CD14-positive monocyte (primary cell): Measurements from ENCODE around the gene ITGA2. TPM values are rescaled to one million over a fixed set of nuclear protein-coding genes. Genes with fewer than 3 reads are reported as not detected.

ENCODE experiments used
- DNase-seq, 3 donors: peaks; one replicate each; pipeline ENCODE4 v3.0.0-alpha.2; 2011 to 2022
- H2AFZ ChIP-seq: 2 replicates; pipeline ENCODE4 v1.6.0; 2012; ENCODE audit warnings: mild to moderate bottlenecking, low read depth, low read length, inconsistent platforms; ENCODE audit not compliant: insufficient read depth, poor library complexity, severe bottlenecking
- H3K27ac ChIP-seq, 2 donors: 1 replicate in 1 of 2; 2 replicates in 1 of 2; pipeline ENCODE4 v1.5.1; 2012 to 2013; ENCODE audit warnings: low read length in 2 of 2, control low read depth in 1 of 2, inconsistent platforms in 1 of 2, low read depth in 1 of 2, mild to moderate bottlenecking in 1 of 2
- H3K27me3 ChIP-seq, 2 donors: one replicate each; pipeline versions ENCODE4 v1.6.0 to v1.6.1; 2011 to 2013; ENCODE audit warnings: low read length in 2 of 2; ENCODE audit not compliant: control insufficient read depth in 2 of 2, insufficient read depth in 2 of 2
- H3K36me3 ChIP-seq, 2 donors: replicated peaks in 1 of 2; 1 replicate in 1 of 2; 2 replicates in 1 of 2; pipeline versions ENCODE4 v1.5.1 to v1.6.1; 2012 to 2013; ENCODE audit warnings: low read length in 2 of 2, control low read depth in 1 of 2, inconsistent platforms in 1 of 2, mild to moderate bottlenecking in 1 of 2; ENCODE audit not compliant: insufficient read depth in 2 of 2, control insufficient read depth in 1 of 2
- H3K4me1 ChIP-seq, 2 donors: 1 replicate in 1 of 2; 2 replicates in 1 of 2; pipeline versions ENCODE4 v1.5.1 to v1.6.1; 2012 to 2013; ENCODE audit warnings: low read length in 2 of 2, control low read depth in 1 of 2, inconsistent platforms in 1 of 2, mild to moderate bottlenecking in 1 of 2, moderate library complexity in 1 of 2; ENCODE audit not compliant: insufficient read depth in 2 of 2, control insufficient read depth in 1 of 2
- H3K4me2 ChIP-seq: replicated peaks from 2 replicates; pipeline ENCODE3; 2012; ENCODE audit warnings: low read length, moderate library complexity, mild to moderate bottlenecking; ENCODE audit not compliant: poor library complexity, severe bottlenecking; ENCODE audit errors: extremely low read depth
- H3K4me3 ChIP-seq, 3 experiments: fragments of 200-600 bp in 1 of 3; sonication (generic) in 1 of 3; replicated peaks in 1 of 3; 1 replicate in 2 of 3; 2 replicates in 1 of 3; pipeline ENCODE4 v1.5.1; 2011 to 2013; ENCODE audit warnings: low read length in 3 of 3, mild to moderate bottlenecking in 3 of 3, control low read depth in 2 of 3, low read depth in 2 of 3, inconsistent platforms in 1 of 3, moderate library complexity in 1 of 3
- H3K79me2 ChIP-seq: 2 replicates; pipeline ENCODE4 v1.6.0; 2012; ENCODE audit warnings: mild to moderate bottlenecking, control low read depth, inconsistent platforms, low read length, moderate library complexity; ENCODE audit not compliant: insufficient read depth
- H3K9ac ChIP-seq: 2 replicates; pipeline ENCODE4 v1.6.0; 2017; ENCODE audit warnings: low read length, mild to moderate bottlenecking; ENCODE audit not compliant: insufficient read depth, poor library complexity, severe bottlenecking
- H3K9me3 ChIP-seq, 2 donors: replicated peaks in 1 of 2; 1 replicate in 1 of 2; 2 replicates in 1 of 2; pipeline versions ENCODE4 v1.5.1 to v1.6.1; 2012 to 2013; ENCODE audit warnings: low read length in 2 of 2, control low read depth in 1 of 2; ENCODE audit not compliant: control insufficient read depth in 1 of 2, insufficient read depth in 1 of 2
- H4K20me1 ChIP-seq: 2 replicates; pipeline ENCODE4 v1.6.0; 2012; ENCODE audit warnings: mild to moderate bottlenecking, low read length, control low read depth, moderate library complexity; ENCODE audit not compliant: insufficient read depth
- H3K27ac Mint-ChIP-seq, 7 donors: one replicate each; pipeline ENCODE4 v1.8.0; 2020; ENCODE audit warnings: mild to moderate bottlenecking in 7 of 7, mixed read lengths in 7 of 7, moderate library complexity in 6 of 7, inconsistent platforms in 2 of 7
- H3K27me3 Mint-ChIP-seq, 3 donors: one replicate each; pipeline ENCODE4 v1.8.0; 2021 to 2022; ENCODE audit warnings: low read depth in 3 of 3, mild to moderate bottlenecking in 3 of 3, mixed read lengths in 3 of 3, moderate library complexity in 3 of 3, inconsistent platforms in 1 of 3
- H3K36me3 Mint-ChIP-seq, 2 donors: one replicate each; pipeline ENCODE4 v1.8.0; 2020; ENCODE audit warnings: mixed read lengths in 2 of 2, inconsistent platforms in 1 of 2, mild to moderate bottlenecking in 1 of 2
- H3K4me1 Mint-ChIP-seq: one replicate; pipeline ENCODE4 v1.8.0; 2020; ENCODE audit warnings: mild to moderate bottlenecking, mixed read lengths
- H3K4me3 Mint-ChIP-seq, 2 donors: one replicate each; pipeline ENCODE4 v1.8.0; 2020; ENCODE audit warnings: mild to moderate bottlenecking in 2 of 2, mixed read lengths in 2 of 2, moderate library complexity in 1 of 2
- H3K9me3 Mint-ChIP-seq, 7 donors: one replicate each; pipeline ENCODE4 v1.8.0; 2020 to 2022; ENCODE audit warnings: mixed read lengths in 7 of 7, mild to moderate bottlenecking in 6 of 7, moderate library complexity in 6 of 7, inconsistent platforms in 2 of 7
- WGBS: methylation state at CpG from one replicate; pipeline ENCODE4 v1.1.5; 2013; ENCODE audit warnings: missing lambda C conversion rate; ENCODE audit not compliant: insufficient coverage; 5-methylcytosine and 5-hydroxymethylcytosine counted together
- intact Hi-C, 2 donors: fragments of 100-400 bp; cut with micrococcal nuclease; formaldehyde crosslinking; loops; one replicate each; pipeline versions ENCODE4 v1.15.0 to v1.15.1; 2023
- polyA plus RNA-seq, 3 donors: library from polyadenylated mRNA; depleted of rRNA in 1 of 3; unstranded in 2 of 3; stranded (reverse) in 1 of 3; fragments of 300-500 nt in 2 of 3; fragments of >200 nt in 1 of 3; fragmentation: Illumina TruSeq in 2 of 3; gene quantifications; 1 replicate in 2 of 3; 2 replicates in 1 of 3; pipeline ENCODE4 v1.2.3, GENCODE V29; 2012 to 2021
- TF ChIP-seq, protein P1 (sequence below): fragments of 200-600 bp; IDR thresholded peaks from one replicate; pipeline ENCODE4 v1.8.0; 2022; ENCODE audit warnings: antibody characterized with exemption, mild to moderate bottlenecking

ITGA2 gene
- polyA plus RNA-seq, 3 donors, result not detected

DNA sequence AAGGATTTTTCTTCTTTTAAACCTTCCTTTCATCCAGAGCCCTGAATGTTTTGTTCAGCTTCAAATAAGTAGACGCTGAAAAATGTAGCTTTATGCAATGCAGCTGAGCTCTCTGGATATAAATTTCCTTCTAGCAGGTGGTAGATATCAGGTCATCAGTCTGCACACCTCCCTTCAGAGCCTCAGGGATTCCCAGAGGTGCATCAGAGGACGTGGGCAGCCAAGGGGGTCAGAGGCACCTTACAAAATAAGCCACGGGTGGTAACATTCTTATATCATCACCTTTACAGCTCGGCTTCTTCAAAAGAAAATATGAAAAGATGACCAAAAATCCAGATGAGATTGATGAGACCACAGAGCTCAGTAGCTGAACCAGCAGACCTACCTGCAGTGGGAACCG is 101.1 kb downstream of the ITGA2 start:
- H3K27ac Mint-ChIP-seq, result peak overlapping the region in 1 of 7 donors; percentile 68
- Histone ChIP-seq H3K27ac (no peak overlapping the region), H2AFZ (no peak overlapping the region), H3K4me2 (no peak overlapping the region), H3K79me2 (no peaks in the 10 kb centered on the region), H3K4me3 (no peak overlapping the region), H3K36me3 (no peaks in the 10 kb centered on the region), H4K20me1 (no peaks in the 10 kb centered on the region), H3K9ac (no peak overlapping the region), H3K9me3 (no peaks in the 10 kb centered on the region), H3K4me1 (no peaks in the 10 kb centered on the region), H3K27me3 (no peaks in the 10 kb centered on the region)
- WGBS, result 100% methylated on average over 1 of the region's 5 CpGs
- H3K4me1 Mint-ChIP-seq, result peaks cover 2% of the 10 kb centered on the region
- intact Hi-C loops, result loop anchor here in 1 of 2 donors (10.0 kb wide), 1 partner anchor 145 kb away; no protein-coding TSS in a partner anchor
- TF ChIP-seq, protein P1, sequence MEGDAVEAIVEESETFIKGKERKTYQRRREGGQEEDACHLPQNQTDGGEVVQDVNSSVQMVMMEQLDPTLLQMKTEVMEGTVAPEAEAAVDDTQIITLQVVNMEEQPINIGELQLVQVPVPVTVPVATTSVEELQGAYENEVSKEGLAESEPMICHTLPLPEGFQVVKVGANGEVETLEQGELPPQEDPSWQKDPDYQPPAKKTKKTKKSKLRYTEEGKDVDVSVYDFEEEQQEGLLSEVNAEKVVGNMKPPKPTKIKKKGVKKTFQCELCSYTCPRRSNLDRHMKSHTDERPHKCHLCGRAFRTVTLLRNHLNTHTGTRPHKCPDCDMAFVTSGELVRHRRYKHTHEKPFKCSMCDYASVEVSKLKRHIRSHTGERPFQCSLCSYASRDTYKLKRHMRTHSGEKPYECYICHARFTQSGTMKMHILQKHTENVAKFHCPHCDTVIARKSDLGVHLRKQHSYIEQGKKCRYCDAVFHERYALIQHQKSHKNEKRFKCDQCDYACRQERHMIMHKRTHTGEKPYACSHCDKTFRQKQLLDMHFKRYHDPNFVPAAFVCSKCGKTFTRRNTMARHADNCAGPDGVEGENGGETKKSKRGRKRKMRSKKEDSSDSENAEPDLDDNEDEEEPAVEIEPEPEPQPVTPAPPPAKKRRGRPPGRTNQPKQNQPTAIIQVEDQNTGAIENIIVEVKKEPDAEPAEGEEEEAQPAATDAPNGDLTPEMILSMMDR, result no peak
- no peaks in the 10 kb centered on the region for H3K9me3 Mint-ChIP-seq
- DNase-seq, result no peak
- no peak overlapping the region for H3K4me3 Mint-ChIP-seq
- no peaks in the 10 kb centered on the region for H3K27me3 Mint-ChIP-seq
- H3K36me3 Mint-ChIP-seq, result no peaks in the 10 kb centered on the region

DNA sequence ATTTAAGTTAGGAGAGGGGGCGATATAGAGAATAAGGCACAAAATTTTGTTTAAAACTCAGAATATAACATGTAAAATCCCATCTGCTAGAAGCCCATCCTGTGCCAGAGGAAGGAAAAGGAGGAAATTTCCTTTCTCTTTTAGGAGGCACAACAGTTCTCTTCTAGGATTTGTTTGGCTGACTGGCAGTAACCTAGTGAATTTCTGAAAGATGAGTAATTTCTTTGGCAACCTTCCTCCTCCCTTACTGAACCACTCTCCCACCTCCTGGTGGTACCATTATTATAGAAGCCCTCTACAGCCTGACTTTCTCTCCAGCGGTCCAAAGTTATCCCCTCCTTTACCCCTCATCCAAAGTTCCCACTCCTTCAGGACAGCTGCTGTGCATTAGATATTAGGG is 102.1 kb downstream of the ITGA2 start:
- Histone ChIP-seq H3K9ac (no peak overlapping the region), H2AFZ (no peak overlapping the region), H3K9me3 (no peaks in the 10 kb centered on the region), H3K27ac (no peak overlapping the region), H3K36me3 (no peaks in the 10 kb centered on the region), H4K20me1 (no peaks in the 10 kb centered on the region), H3K4me2 (no peak overlapping the region), H3K79me2 (no peaks in the 10 kb centered on the region), H3K4me1 (no peaks in the 10 kb centered on the region), H3K27me3 (no peaks in the 10 kb centered on the region), H3K4me3 (no peak overlapping the region)
- no peak for DNase-seq
- no CpG with 5 or more reads among the region's 2 CpGs for WGBS
- peaks cover 2% of the 10 kb centered on the region for H3K4me1 Mint-ChIP-seq
- H3K36me3 Mint-ChIP-seq, result no peaks in the 10 kb centered on the region
- H3K27me3 Mint-ChIP-seq, result no peaks in the 10 kb centered on the region
- H3K9me3 Mint-ChIP-seq, result no peaks in the 10 kb centered on the region
- no peak overlapping the region for H3K27ac Mint-ChIP-seq
- intact Hi-C loops, result loop anchor here in 1 of 2 donors (10.0 kb wide), 1 partner anchor 146 kb away; no protein-coding TSS in a partner anchor
- TF ChIP-seq, protein P1, result no peak
- no peak overlapping the region for H3K4me3 Mint-ChIP-seq
